SK-N-MC (cell line): ENCODE results near the gene ANKS1A.

Experiments
- DNase-seq: peaks from one replicate; pipeline ENCODE4 v3.0.0-alpha.2; 2011; ENCODE audit warnings: low read depth, low spot score
- H3K27ac ChIP-seq: fragments of 200-600 bp; sonication (generic); 2 replicates; pipeline ENCODE4 v1.5.1; 2016; ENCODE audit warnings: mixed run types
- H3K36me3 ChIP-seq: fragments of 200-600 bp; sonication (generic); 2 replicates; pipeline ENCODE4 v1.6.1; 2017; ENCODE audit warnings: antibody characterized with exemption, low read length, mixed read lengths; ENCODE audit not compliant: insufficient read depth
- H3K4me3 ChIP-seq: fragments of 200-600 bp; sonication (generic); 2 replicates; pipeline ENCODE4 v1.5.1; 2016
- H3K9ac ChIP-seq: fragments of 200-600 bp; sonication (generic); 2 replicates; pipeline ENCODE4 v1.8.0; 2017; ENCODE audit warnings: mixed run types, mixed read lengths; ENCODE audit not compliant: insufficient read length
- H3K9me3 ChIP-seq: fragments of 200-600 bp; sonication (generic); 2 replicates; pipeline ENCODE4 v1.6.1; 2017; ENCODE audit warnings: low read depth, mild to moderate bottlenecking, antibody characterized with exemption, low read length, moderate library complexity, mixed read lengths
- EZH2 ChIP-seq: fragments of 200-600 bp; sonication (generic); IDR thresholded peaks from one replicate; pipeline ENCODE4 v1.6.1; 2017; ENCODE audit warnings: antibody characterized with exemption
- FOXP2 ChIP-seq: optimal IDR thresholded peaks from 2 replicates; pipeline ENCODE3; 2011; ENCODE audit warnings: mild to moderate bottlenecking, moderate library complexity; ENCODE audit not compliant: insufficient read depth; ENCODE audit errors: extremely low read length, control extremely low read depth
- POLR2AphosphoS5 ChIP-seq: IDR thresholded peaks from 2 replicates; pipeline ENCODE4 v1.6.1; 2012; ENCODE audit warnings: mild to moderate bottlenecking, low read depth, low read length, borderline replicate concordance

The ANKS1A gene

DNA sequence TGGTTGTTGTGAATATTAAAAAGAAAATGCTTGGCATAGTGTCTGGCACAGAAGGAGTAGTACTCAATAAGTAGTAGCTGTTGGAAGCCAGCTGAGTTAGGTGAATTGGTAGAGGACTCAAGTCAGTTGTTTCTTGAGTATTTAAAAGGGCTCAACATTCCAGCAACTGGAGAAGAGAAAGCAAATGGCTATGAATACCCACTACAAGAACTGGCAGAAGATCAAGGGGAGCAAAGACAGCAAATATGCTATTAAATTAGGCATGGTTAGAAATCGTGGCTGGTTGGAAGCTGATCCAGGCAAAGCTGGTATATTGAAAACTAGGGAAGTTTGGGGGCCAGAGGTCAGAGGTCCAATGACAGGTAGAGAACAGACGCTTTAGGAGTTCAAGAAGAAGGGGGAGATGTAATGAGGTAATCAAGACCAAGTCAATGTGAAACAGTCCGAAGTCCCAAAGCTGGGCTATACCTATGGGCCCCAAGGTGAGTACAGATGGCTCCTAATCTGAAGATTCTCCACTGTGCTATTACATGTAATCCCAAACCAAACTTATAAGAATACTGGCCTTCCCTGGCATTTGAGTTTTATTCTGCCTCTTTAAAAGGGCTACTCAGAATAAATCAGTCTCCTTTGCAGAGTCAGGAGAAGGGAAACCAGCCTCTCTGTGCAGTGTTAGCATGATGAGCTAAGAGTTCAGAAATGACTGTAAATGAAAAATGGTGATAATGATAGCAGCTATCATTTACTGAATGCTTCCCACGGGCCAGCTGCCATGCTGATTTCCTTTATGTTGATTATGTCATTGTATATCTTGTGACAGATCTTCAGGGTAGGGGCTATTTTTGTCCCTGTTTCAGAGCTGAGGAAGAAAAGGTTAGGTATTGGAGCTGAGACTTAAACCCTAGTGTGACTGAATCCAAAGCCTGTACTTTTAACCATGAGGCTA lies 122.3 kb downstream of the ANKS1A start:
- Histone ChIP-seq H3K4me3 (no peak overlapping the region), H3K9me3 (no peaks in the 10 kb centered on the region), H3K36me3 (no peaks in the 10 kb centered on the region), H3K9ac (no peak overlapping the region), H3K27ac (no peak overlapping the region)
- no peak for TF ChIP-seq POLR2AphosphoS5
- TF ChIP-seq EZH2, result no peak
- no peak for TF ChIP-seq FOXP2
- no peak for DNase-seq

DNA sequence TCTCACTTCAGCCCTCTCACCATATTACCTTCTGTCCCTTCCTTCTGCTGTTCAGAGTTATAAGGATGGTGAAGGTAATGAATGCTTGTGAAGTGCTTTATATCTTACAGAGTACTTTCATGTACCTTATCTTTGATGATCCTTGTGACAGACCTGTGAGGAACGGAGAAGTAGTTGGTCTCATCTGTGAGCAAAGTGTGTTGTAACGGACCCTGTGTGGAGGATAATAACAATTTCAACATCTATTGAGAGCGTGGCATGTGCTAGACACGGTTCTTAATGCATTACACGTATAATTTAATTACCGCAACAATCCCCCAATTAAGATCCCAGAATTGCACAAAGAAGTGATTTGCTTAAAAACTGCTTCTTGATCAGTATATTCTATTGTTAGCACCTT lies 124.6 kb downstream of the ANKS1A start:
- DNase-seq, result no peak
- Histone ChIP-seq H3K9ac (no peak overlapping the region), H3K9me3 (no peaks in the 10 kb centered on the region), H3K27ac (no peak overlapping the region), H3K4me3 (no peak overlapping the region), H3K36me3 (no peaks in the 10 kb centered on the region)
- TF ChIP-seq FOXP2 (no peak), EZH2 (no peak), POLR2AphosphoS5 (no peak)

DNA sequence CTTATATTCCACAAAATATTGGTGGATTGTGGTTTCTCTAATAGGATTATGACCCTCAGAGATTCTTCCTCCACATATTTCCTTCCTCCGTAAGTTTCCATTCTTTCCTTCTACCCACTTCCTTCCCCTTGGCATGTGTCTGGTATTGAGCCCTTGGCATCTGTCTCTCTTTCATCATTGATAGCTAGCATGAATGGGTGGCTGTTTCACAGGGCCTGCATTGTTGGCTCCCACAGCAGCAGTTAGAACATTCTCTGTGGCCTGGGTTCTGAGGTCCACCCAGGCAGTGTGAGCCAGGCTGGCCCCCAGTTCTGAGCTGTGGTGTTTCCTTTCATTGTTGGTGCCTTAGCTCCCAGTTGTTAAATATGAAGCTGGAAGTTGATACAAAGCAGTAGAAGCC lies 125.3 kb downstream of the ANKS1A start:
- H3K9me3 ChIP-seq, result no peaks in the 10 kb centered on the region
- H3K27ac ChIP-seq, result no peak overlapping the region
- TF ChIP-seq POLR2AphosphoS5, result no peak
- no peak for TF ChIP-seq EZH2
- TF ChIP-seq FOXP2, result no peak
- DNase-seq, result no peak
- H3K36me3 ChIP-seq, result no peaks in the 10 kb centered on the region
- H3K4me3 ChIP-seq, result no peak overlapping the region
- H3K9ac ChIP-seq, result no peak overlapping the region

DNA sequence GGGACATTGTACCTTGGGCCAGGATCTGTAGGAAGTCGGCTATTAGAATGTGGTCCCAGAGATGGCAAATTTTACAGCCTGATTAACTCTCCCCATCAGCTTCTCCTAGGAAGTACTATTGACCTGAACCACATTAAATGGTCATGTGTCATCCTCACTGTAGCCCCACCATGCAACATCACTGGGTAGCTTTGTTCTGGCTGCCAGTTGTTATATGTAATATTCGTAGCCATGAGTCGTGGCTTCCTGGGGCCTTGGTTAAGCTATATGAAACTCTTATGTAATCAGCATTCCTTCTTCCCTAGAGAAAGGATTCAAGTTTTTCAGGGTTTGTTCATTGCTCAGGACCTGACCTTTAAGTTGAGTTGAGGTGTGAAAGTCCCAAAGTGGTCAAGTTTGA lies 125.7 kb downstream of the ANKS1A start:
- Histone ChIP-seq H3K4me3 (no peak overlapping the region), H3K36me3 (no peaks in the 10 kb centered on the region), H3K27ac (no peak overlapping the region), H3K9ac (no peak overlapping the region), H3K9me3 (no peaks in the 10 kb centered on the region)
- no peak for DNase-seq
- TF ChIP-seq POLR2AphosphoS5 (no peak), EZH2 (no peak), FOXP2 (no peak)

DNA sequence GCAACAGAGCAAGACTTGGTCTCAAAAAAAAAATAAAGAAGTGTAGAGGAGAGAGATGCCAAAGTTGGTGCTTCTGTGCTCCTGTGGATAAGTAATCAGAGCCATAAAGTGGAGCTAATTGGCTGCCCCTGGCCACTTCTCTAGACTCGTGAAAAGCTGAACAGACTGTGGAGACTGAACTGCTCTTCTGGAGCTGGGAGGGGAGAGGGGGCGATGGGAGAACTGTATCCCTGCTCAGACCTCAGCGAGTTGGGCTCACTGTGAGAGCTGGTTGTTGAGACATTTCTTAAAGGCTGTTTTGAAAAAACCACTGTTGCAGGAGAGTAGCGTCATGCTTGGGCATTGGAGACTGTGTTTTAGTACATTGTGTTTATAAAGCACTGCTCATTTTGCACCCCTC lies 126.4 kb downstream of the ANKS1A start:
- Histone ChIP-seq H3K4me3 (no peak overlapping the region), H3K9ac (no peak overlapping the region), H3K9me3 (no peaks in the 10 kb centered on the region), H3K27ac (no peak overlapping the region), H3K36me3 (no peaks in the 10 kb centered on the region)
- no peak for TF ChIP-seq POLR2AphosphoS5
- no peak for TF ChIP-seq EZH2
- TF ChIP-seq FOXP2, result no peak
- DNase-seq, result no peak

DNA sequence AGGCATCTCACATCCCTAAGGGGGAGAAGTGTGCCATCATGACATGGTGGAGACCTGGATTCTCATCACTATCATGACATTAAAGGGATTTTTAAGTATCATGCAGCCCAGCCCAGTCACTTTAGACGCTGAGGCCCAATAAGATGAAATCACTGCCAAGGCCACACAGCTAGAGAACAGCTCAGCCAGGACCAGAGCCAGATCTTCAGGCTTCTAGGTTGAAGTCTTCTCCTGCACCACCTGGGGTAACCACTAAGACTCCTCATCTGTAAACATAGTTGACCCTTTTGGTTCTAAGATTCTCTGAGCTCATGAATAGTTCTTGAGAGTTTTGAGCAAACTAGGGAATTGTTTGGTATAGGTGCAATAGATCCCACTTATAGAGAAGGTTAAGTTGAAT lies 126.9 kb downstream of the ANKS1A start:
- no peaks in the 10 kb centered on the region for H3K9me3 ChIP-seq
- DNase-seq, result no peak
- no peaks in the 10 kb centered on the region for H3K36me3 ChIP-seq
- H3K4me3 ChIP-seq, result 0 out of 2 replicates have a peak overlapping the region, but pooled peaks have one; percentile 37
- no peak overlapping the region for H3K9ac ChIP-seq
- TF ChIP-seq FOXP2, result no peak
- TF ChIP-seq POLR2AphosphoS5, result no peak
- TF ChIP-seq EZH2, result no peak
- peak overlapping the region; percentile 78; the same call in 1 of the 2 replicates for H3K27ac ChIP-seq

DNA sequence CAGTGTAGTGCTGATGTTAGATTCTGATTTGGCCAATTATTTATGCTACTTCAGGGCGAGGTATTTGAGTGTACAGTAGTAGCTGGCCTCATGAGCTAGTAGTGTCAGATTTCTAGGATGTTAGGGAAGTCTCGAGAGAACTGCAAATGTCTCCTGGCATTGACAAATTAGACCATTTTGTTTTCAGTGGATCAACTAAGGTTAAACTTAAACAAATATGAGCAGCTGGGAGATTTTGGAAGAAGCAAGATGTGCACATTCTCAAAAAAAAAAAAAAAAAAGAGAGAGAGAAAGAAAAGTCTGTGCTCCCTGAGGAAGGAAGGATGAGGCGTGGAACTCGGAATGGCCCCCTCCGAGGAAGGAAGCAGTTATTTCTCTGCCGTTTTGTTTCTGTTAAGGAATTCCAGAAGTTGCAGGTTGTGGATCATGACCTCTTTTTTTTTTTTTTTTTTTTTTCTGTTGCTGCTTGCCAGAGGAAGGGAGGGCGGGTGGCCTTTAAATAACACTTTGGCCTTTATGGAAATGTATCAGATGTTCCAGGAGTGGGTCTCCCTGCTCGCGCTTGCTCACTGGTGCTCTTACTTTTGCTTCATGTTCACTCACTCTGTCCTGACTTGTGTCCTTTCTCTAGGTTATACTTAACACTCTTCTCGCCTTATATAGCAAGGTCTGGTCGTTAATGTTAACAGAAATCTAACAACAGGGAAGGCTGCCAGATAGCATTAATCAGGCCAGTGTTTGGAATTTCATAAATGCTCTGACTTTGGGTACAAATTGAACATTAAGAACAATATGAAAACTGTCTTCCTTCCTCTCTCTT lies 127.7 kb downstream of the ANKS1A start:
- H3K9me3 ChIP-seq, result no peaks in the 10 kb centered on the region
- TF ChIP-seq FOXP2 (no peak), POLR2AphosphoS5 (no peak), EZH2 (no peak)
- DNase-seq, result no peak
- no peaks in the 10 kb centered on the region for H3K36me3 ChIP-seq
- peak overlapping the region; percentile 37 for H3K4me3 ChIP-seq
- peak overlapping the region; percentile 78 for H3K27ac ChIP-seq
- no peak overlapping the region for H3K9ac ChIP-seq

DNA sequence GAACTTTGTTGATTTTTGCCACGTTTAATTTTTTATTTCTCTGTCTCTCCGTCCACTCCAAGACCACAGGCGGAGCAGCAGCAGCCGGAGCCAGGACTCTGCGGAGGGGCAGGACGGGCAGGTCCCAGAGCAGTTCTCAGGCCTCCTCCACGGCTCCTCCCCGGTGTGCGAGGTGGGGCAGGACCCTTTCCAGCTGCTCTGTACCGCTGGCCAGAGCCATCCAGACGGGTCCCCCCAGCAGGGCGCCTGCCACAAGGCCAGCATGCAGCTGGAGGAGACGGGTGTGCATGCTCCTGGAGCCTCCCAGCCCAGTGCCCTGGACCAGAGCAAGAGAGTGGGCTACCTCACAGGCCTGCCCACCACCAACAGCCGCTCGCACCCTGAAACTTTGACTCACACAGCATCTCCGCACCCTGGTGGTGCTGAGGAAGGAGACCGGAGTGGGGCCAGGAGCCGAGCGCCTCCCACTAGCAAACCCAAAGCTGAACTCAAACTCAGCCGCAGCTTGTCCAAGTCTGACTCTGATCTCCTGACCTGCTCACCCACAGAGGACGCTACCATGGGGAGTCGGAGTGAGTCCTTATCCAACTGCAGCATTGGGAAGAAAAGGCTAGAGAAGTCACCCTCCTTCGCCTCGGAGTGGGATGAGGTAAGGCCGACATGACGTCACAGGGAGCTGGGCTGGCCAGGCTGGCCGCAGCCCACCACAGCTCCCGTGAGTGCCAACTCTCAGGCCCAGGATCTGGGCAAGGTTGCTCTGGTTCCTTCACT lies 128.5 kb downstream of the ANKS1A start:
- DNase-seq, result no peak
- Histone ChIP-seq H3K36me3 (no peaks in the 10 kb centered on the region), H3K4me3 (no peak overlapping the region), H3K9ac (no peak overlapping the region), H3K9me3 (no peaks in the 10 kb centered on the region), H3K27ac (no peak overlapping the region)
- TF ChIP-seq EZH2 (no peak), POLR2AphosphoS5 (no peak), FOXP2 (no peak)

DNA sequence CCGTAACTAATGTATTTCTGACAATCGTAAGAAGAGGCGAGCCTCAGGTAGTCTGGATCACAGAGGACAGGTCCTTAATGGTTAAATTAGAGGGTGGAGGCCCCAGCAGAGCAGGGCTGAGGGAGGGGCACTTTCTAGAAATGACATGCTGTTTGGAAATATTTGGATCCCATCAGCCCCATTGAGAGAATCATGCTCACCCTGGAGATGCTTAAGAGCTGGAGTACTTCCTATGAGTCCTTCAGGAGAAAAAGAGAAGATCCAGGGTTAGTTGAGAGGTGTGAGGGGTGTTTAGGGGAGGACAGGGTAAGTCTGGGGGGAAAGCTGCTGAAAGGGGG lies 129.1 kb downstream of the ANKS1A start:
- Histone ChIP-seq H3K36me3 (no peaks in the 10 kb centered on the region), H3K27ac (no peak overlapping the region), H3K4me3 (no peak overlapping the region), H3K9me3 (no peaks in the 10 kb centered on the region), H3K9ac (no peak overlapping the region)
- TF ChIP-seq FOXP2 (no peak), EZH2 (no peak), POLR2AphosphoS5 (no peak)
- DNase-seq, result no peak
